ENCODE measurements around the gene RTBDN. TPM values are rescaled to one million over a fixed set of nuclear protein-coding genes. Genes with fewer than 3 reads are reported as not detected.
A peak's percentile ranks its signal among the peaks of the same experiment; 100 is the strongest.

RTBDN gene
- total RNA-seq, 4 donors from 2014 or later: not detected

DNA sequence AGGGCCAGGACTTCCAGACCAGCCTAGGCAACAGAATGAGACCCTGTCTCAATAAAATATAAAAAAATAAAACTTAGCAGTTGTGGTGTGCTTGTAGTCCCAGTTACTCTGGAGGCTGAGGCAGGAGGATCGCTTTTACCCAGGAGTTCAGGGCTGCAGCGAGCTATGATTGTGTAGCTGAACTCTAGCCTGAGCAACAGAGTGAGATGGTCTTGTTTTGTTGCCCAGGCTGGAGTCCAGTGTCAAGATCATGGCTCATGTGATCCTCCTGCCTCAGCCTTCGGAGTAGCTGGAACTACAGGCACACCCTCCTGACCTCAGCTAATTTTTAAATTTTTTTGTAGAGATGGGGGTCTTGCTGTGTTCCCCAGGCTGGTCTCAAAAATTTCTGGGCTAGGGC, 47.4 kb downstream of the RTBDN start:
- Histone ChIP-seq H3K27me3 (no peaks in the 10 kb centered on the region), H3K27ac (peak overlapping the region; percentile 97 to 99 (median 98)), H3K9me3 (no peaks in the 10 kb centered on the region), H3K36me3 (no peaks in the 10 kb centered on the region), H3K4me1 (peaks cover 46 to 81% (median 78%) of the 10 kb centered on the region in 4 donors), H3K4me3 (no peak overlapping the region)
- in situ Hi-C loops (cut with MboI; ENCODE audit: low pct_ligation_motif_present in 1 of 4, low pct_unique_long_range_greater_than_20kb in 1 of 4, low sequenced_read_pairs in 3 of 4) (no loop called here), intact Hi-C loops (cut with DNase I; ENCODE audit: low total_unique reads) (loop anchor here (10.0 kb wide), 1 partner anchor 368 kb away; the partner anchor contains the start of genes IER2 and STX10)
- TF ChIP-seq POLR2A (IDR thresholded peaks at IDR 0.05) (no peak), POLR2AphosphoS5 (IDR thresholded peaks at IDR 0.05) (no peak), EP300 (IDR thresholded peaks at IDR 0.05; ENCODE audit: low read depth) (no peak), CTCF (IDR thresholded peaks at IDR 0.05) (no peak)
- WGBS, 2 donors (ENCODE audit: low coverage in 1 of 2): 87% methylated on average over 3 of the region's 3 CpGs; no CpG with 5 or more reads in 1 of the 2 donors
- DNase-seq: no peak

DNA sequence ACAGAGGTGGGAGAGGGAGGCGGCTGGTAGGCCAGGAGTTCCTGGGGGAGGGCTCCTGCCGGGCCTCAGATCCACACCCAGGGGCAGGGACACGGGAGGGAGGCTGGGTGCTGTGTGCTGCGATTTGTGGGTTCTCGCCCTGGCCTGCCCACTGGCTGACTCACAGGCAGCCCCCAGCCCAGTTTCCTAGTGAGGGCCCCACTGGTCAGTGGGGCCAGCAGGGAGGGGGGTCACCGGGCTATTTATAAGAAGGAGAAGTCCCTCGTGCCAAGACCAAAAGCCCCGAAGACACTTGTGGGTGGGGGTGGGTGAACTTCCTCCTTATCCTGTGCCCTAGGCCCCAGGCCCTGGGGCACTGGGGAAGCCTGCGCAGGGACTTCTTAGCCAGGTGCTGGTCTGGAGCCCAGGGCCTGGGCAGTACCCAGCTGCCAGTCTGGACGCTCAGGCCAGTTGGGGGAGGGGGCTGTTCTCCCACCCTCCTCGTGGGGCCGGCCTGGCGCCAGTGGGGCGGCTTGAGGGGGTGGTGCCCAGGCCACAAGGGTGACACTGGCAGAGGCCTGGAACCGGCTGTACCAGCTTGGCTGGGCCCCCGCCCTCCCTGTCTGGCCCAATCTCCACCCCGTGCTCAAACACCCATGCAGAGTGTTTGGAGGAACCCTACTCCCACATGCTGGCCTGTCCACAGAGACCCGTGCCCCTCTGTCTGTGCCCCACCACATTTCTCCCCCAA, 48.1 kb downstream of the RTBDN start:
- WGBS, 2 donors (ENCODE audit: low coverage in 1 of 2): 39% methylated on average over 15 of the region's 18 CpGs; no CpG with 5 or more reads in 1 of the 2 donors
- Histone ChIP-seq H3K27me3 (no peaks in the 10 kb centered on the region), H3K4me1 (peaks cover 46 to 83% (median 80%) of the 10 kb centered on the region in 4 donors), H3K4me3 (no peak overlapping the region), H3K36me3 (no peaks in the 10 kb centered on the region), H3K27ac (peak overlapping the region; percentile 97 to 99 (median 98)), H3K9me3 (no peaks in the 10 kb centered on the region)
- peak; percentile 86 for DNase-seq
- in situ Hi-C loops (cut with MboI; ENCODE audit: low pct_ligation_motif_present in 1 of 4, low pct_unique_long_range_greater_than_20kb in 1 of 4, low sequenced_read_pairs in 3 of 4): no loop called here
- intact Hi-C loops (cut with DNase I; ENCODE audit: low total_unique reads): loop anchor here (10.0 kb wide), 1 partner anchor 368 kb away; the partner anchor contains the start of genes IER2 and STX10
- peak; percentile 8 to 48 (median 13) for TF ChIP-seq POLR2AphosphoS5 (IDR thresholded peaks at IDR 0.05)
- no peak for TF ChIP-seq CTCF (IDR thresholded peaks at IDR 0.05)
- peak; percentile 46 for TF ChIP-seq POLR2A (IDR thresholded peaks at IDR 0.05)
- peak; percentile 4 for TF ChIP-seq EP300 (IDR thresholded peaks at IDR 0.05; ENCODE audit: low read depth)

DNA sequence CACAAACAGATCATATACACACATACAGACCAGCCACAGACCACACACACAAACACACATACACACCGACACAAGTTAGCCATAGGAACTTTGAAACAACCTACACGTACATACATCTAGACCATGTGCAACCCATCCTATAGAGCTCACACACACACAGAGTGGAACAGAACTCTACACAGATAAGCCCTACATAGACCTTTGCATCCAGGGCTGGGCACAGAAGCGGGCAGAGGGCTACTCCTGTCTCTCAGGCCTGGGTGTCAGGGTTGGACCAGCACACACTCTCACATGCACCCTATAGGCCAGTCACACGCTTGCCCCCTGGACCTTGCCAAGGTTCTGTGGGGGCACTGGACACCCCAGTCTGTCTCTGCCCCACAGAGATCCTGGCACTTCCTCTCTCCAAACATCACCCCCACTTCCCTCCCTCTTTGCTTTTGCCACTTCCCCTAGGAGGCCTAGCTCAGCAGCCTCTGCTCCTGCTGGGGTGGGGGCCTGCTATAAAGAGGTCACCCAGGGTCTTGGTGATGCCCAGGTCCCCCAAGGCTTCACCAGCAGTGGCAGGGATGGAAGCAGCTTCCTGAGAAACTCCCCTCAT, 48.8 kb downstream of the RTBDN start:
- intact Hi-C loops (cut with DNase I; ENCODE audit: low total_unique reads) (loop anchor here (10.0 kb wide), 1 partner anchor 369 kb away; the partner anchor contains the start of genes IER2 and STX10), in situ Hi-C loops (cut with MboI; ENCODE audit: low pct_ligation_motif_present in 1 of 4, low pct_unique_long_range_greater_than_20kb in 1 of 4, low sequenced_read_pairs in 3 of 4) (no loop called here)
- TF ChIP-seq POLR2A (IDR thresholded peaks at IDR 0.05): no peak
- no peak for TF ChIP-seq CTCF (IDR thresholded peaks at IDR 0.05)
- no peak for TF ChIP-seq EP300 (IDR thresholded peaks at IDR 0.05; ENCODE audit: low read depth)
- TF ChIP-seq POLR2AphosphoS5 (IDR thresholded peaks at IDR 0.05): peak in 1 of 3 donors; percentile 12
- Histone ChIP-seq H3K27me3 (no peaks in the 10 kb centered on the region), H3K27ac (peak overlapping the region; percentile 97 to 99 (median 98)), H3K4me3 (no peak overlapping the region), H3K36me3 (no peaks in the 10 kb centered on the region), H3K9me3 (no peaks in the 10 kb centered on the region), H3K4me1 (peaks cover 46 to 79% (median 74%) of the 10 kb centered on the region in 4 donors)
- WGBS, 2 donors (ENCODE audit: low coverage in 1 of 2): 54% methylated on average over 4 of the region's 4 CpGs; no CpG with 5 or more reads in 1 of the 2 donors
- peak; percentile 41 for DNase-seq

DNA sequence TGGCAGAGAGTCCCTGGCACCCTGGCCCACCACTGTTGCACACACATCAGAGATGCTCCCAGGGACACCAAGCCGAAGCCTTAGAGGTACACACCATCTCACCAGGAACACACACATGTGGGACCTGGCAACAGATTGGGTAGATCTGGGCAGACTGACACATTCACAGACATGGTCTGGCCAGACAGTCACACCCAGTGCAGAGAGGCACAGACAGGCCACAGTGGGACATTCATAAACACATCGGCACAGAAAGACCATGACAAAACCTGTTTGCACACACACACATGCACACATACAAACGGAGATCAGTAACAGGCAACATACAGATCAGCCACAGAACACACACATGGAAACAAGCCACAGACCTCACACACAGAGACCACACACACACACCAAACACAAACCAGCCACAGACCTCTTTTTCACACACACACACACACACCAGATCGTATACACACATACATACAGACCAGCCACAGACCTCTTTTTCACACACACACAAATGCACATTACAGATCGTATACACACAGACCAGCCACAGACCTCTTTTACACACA, 49.4 kb downstream of the RTBDN start:
- Histone ChIP-seq H3K36me3 (no peaks in the 10 kb centered on the region), H3K9me3 (no peaks in the 10 kb centered on the region), H3K4me3 (no peak overlapping the region), H3K27ac (peak overlapping the region; percentile 97 to 99 (median 98)), H3K27me3 (no peaks in the 10 kb centered on the region), H3K4me1 (peaks cover 46 to 77% (median 71%) of the 10 kb centered on the region in 4 donors)
- no peak for DNase-seq
- intact Hi-C loops (cut with DNase I; ENCODE audit: low total_unique reads): loop anchor here (10.0 kb wide), 1 partner anchor 370 kb away; the partner anchor contains the start of genes IER2 and STX10
- TF ChIP-seq POLR2AphosphoS5 (IDR thresholded peaks at IDR 0.05): no peak
- no peak for TF ChIP-seq CTCF (IDR thresholded peaks at IDR 0.05)
- TF ChIP-seq EP300 (IDR thresholded peaks at IDR 0.05; ENCODE audit: low read depth): no peak
- TF ChIP-seq POLR2A (IDR thresholded peaks at IDR 0.05): no peak
- in situ Hi-C loops (cut with MboI; ENCODE audit: low pct_ligation_motif_present in 1 of 4, low pct_unique_long_range_greater_than_20kb in 1 of 4, low sequenced_read_pairs in 3 of 4): no loop called here
- WGBS, 2 donors (ENCODE audit: low coverage in 1 of 2): 40 to 60% methylated on average over 1 to 5 of the region's 5 CpGs

All from transverse colon (tissue), 4 donors.